Medulla oblongata (tissue), 1 donor: Measurements from ENCODE around the gene SSBP3.
A peak's percentile ranks its signal among the peaks of the same experiment; 100 is the strongest.
"Not testable (repeated sequence)": the region's sequence is repeated elsewhere in the genome, so short reads cannot be mapped to it uniquely, and the experiment has no call there.

Experiments
- DNase-seq: peaks from one replicate; pipeline ENCODE4 v3.0.0-alpha.2; 2015; ENCODE audit errors: extremely low spot score

The SSBP3 gene

DNA sequence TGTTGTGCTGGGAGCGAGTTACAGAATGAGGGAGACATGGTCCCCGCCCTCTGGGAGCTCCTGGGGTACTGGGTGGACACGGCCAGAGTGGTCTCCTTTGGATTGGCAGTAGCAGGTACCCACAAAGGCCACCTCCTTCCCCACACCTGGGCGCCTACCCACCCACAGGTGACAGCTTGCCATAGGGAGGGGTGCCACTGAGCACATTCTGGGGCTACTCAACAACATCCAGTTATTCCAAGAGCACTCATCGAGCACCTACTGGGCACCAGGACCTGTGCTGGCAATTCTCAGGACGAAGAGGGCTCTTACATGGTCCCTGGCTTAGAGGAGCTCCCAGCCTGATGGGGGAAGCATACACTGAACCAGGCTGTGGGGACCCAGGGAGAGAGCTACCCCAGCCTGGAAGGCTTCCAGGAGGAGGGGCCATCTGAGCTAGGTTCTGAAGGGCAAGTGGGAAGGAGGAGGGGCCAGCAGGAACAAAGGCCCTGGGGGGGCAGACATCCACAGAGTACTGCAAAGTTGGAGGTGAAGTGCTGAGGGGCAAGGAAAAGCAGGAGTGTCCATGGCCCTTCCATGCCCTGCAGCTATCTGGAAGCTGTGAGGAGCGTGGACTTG, 184.2 kb downstream of the SSBP3 start:
- DNase-seq = no peak

DNA sequence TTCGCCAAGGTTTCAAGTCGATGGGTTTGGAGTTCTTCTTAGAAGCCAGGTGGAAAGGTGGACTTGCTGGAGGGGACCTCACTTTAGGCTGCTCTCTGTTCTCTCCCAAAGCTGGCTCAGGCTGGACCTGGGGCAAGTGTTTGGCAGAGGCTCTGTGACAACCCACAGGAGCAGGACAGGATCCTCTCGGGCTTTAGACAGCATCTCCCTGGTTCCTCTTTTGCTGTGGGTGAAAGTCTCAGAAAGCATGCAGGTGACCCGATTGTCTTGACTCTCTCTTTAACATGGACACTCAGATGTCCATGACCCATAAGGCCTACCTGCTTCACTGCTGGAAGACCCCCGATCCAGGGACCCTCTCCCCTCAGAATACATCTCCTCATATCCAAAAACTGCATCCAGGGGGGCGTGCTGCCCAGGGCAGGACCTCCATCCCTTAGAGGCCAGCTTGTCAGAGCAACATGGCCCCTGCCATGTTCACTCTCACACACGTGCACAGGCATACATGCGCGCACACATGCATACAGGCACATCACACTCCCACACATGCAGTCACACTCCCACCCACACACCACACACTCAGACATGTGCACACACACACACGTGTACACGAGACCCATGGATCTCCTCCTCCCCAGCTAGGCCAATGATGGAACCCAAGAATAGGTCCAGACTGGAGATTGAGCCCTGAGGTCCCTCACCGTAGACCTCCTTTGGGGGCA, 184.9 kb downstream of the SSBP3 start:
- no peak for DNase-seq

DNA sequence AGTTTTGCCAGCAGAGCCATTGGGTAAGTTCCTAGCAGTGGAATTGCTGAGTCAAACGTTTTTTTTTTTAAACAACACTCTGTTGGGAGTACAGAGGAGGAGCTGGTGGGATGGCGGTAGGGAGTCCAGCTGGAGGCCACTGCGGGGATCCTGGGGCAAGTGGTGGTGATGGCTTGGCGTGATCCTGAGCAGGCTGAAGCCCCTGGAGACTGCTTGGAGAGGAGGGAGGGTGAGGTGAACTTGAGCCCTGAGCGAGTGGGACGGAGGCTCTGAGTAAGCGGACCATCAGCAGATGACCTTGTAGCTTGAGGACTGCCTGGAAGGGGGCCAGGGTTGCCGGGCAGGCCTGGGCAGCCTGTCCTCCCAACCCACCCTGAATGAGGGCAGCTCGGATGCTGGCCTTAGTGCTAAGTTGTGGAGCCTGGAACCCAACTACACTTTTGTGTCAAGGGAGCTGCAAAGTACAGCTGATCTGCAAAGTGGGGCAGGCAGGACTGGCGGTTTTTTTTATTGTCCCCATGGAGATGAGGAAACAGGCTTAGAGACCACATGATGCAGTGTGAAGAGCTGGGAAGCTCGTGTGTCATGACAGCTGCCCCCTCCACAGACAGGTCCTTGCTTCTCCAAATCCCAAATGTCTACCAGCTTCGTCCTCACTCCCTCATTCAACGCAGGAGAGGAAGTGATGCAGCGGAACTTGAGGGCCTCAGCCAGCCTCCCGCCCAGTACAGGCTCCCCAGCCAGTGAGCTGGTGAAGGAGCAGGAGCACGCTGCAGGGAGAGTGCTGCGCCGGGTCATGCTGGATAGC, 186.0 kb downstream of the SSBP3 start:
- DNase-seq = peak; percentile 71

DNA sequence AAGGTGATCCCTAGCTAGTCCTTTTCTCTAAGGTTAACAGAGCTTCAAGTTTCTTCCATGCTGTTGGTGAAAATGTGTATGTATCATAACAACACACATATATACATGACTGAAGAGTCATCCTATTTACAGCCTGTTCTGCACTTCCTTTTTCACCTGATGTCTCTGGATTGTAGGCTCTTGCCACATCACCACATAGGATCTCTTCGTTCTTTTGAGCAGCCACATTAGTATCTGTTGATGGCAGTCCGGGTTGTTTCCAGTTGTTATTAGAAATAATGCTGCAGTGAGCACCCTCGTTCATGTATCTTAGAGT, 186.5 kb downstream of the SSBP3 start:
- no peak for DNase-seq

DNA sequence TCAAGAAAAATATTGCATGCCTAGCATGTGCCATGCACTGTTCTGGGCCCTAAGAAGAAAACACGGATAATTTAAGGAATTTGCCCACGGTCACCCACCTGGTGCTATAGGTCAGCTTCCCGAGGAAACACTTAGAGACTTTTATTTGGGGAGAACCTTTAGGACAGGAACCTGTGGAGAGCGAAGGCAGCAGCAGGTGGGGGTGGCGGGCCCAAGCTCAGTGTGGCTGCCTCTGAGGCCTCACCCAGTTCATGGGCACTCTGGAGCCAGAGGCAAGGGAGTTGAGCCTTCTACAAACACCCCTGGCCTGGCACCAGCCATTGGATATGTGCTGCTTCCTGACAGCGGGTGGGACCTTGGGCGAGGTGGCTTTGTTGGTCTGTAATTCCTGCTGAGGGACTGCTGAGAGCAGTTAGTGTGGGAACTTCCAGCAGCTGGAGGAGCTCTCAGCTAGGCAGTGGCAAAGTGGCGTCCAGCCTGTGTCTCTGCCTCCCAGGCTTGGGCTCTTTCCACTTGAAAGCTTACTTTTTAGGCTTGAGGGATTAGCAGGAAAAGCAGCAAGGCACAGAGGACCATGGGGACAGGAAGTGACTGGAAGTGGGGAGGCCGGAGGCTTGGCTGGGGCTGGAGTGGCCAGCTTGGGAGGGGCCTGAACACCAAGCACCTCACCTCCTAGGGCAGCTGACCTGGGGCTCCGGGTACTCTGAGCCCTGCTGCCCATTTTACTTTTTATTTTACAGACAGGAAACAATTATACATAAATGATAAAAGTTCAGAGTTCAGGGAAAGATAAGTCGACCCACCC, 187.1 kb downstream of the SSBP3 start:
- peak; percentile 55 for DNase-seq

DNA sequence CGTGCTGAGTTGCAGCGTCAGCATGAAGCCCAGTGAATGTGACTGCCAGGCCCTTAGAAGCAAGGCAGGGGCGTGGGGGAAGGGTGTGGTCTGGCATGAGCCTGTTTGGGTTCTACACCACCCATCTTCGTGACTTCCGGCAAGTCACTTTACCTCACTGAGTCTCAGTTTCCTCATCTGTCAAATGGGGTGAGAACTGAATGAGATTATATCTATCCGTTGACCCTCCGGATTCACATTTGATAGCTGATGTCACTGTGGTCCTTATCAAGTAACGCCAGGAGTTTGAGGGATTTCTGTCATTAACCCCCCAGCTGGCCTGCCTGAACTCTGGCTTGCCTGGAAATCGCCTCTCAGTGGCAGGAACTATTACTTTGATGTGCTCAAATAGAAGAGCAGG, 190.7 kb downstream of the SSBP3 start:
- no peak for DNase-seq

DNA sequence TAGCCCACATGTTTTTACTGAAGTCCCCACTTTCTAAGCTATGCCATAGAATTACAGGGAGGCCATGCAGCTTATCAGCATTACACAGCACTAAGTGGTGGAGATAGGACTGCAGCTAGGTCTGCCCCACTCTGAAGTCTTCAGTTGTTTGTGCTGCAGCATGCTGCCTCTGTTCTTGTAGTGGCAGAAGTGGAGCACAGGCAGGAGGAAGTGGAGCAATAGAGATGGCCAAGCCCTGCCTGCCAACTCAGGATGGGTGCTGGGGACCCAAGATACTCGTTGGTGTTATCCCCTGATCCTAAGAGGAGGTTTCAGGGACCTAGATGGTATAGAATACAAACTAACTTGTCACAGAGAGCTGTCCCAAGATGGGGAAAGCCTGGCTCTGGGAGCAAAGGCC, 193.3 kb downstream of the SSBP3 start:
- DNase-seq = no peak

DNA sequence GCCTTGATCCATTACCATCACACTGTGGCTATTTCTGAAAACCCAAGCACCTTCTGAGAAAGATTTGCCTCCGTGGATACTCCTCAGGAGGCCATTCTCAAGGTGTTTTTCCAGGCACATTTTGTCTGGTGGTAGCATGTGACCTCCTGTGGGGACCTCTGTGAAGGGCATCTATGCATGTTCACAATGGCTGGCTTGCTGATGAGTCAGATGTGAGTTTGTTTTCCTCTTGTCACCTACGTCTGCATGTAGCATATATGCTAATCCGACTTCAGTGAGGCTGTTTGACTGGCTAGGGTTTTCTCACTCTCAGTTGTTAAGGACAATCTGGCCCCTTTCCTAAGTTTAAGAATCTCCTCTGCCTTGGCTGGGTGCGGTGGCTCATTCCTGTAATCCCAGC, 198.3 kb downstream of the SSBP3 start:
- not testable (repeated sequence) for DNase-seq

DNA sequence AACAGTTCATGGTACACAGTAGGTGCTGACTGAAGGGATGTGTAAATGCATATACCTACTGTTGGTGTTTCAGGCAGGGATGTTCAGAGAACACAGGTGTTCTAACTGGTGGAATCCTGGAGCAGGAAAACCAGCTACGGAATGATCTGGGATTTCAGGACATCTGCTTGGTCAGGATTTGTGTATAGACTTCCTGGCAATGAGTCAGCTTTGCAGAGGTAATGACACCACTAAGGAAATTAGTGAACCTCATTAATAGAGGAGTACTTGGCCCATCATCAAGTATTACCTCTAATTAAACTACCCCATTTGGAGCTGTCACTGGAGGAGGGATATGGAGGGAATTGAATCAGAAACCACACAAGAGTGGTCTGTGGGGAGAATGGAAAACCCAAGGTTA, 198.9 kb downstream of the SSBP3 start:
- no peak for DNase-seq

DNA sequence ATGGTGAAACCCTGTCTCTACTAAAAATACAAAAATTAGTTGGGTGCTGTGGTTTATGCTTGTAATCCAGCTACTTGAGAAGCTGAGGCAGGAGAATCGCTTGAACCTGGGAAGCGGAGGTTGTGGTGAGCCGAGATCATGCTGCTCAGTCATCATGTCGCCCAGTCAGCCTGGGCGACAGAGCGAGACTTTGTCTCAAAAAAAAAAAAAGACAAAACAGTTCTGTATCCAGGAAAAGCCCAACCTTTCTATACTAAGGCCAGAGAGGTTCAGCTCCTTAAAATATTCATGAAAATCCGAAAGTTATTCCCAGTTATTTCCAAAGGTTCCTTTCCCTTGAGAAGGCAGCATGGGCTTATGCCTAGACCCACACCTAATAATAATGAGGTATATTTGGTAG, 202.0 kb downstream of the SSBP3 start:
- no peak for DNase-seq

DNA sequence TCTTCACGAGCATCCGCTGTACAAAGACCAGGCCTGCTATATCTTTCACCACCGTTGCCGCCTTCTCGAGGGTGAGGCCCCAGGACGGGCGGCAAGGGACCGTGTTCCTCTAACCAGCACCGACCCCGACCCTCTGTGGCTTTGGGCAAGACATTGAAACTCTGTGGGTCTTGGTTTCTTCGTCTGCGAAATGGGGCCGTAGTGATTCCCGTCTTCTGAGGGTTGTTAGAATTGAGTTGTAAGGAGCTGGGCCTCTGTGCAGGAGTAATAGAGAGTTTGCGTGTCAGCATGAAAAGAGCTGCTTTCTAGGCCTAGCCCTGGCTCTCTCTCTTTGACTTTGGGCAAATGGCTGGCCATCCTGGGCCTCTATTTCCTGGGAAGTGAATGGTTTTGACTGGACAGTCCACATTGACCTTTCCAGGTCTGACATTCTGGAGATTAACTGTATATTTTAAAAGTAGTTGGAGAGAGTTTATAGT, 205.6 kb downstream of the SSBP3 start:
- DNase-seq = no peak

DNA sequence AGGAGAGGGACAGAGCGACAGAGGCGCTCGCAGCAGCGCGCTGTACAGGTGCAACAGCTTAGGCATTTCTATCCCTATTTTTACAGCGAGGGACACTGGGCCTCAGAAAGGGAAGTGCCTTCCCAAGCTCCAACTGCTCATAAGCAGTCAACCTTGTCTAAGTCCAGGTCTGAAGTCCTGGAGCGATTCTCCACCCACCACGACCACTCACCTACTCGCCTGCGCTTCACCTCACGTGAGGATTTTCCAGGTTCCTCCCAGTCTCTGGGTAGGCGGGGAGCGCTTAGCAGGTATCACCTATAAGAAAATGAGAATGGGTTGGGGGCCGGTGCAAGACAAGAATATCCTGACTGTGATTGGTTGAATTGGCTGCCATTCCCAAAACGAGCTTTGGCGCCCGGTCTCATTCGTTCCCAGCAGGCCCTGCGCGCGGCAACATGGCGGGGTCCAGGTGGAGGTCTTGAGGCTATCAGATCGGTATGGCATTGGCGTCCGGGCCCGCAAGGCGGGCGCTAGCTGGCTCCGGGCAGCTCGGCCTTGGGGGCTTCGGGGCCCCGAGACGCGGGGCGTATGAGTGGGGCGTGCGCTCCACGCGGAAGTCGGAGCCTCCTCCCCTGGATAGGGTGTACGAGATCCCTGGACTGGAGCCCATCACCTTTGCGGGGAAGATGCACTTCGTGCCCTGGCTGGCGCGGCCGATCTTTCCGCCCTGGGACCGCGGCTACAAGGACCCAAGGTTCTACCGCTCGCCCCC, 206.3 kb downstream of the SSBP3 start, which contains the start of the genes CYB5RL and MRPL37:
Gene CYB5RL, minus strand, starts transcription at position 266 of the 754 bp plus-strand sequence. CDS start 4,414 bp downstream, outside the sequence.
Gene MRPL37, plus strand, starts transcription at position 403 of the 754 bp plus-strand sequence. Its CDS starts 77 bp downstream, at position 480.
- peak; percentile 96 for DNase-seq

DNA sequence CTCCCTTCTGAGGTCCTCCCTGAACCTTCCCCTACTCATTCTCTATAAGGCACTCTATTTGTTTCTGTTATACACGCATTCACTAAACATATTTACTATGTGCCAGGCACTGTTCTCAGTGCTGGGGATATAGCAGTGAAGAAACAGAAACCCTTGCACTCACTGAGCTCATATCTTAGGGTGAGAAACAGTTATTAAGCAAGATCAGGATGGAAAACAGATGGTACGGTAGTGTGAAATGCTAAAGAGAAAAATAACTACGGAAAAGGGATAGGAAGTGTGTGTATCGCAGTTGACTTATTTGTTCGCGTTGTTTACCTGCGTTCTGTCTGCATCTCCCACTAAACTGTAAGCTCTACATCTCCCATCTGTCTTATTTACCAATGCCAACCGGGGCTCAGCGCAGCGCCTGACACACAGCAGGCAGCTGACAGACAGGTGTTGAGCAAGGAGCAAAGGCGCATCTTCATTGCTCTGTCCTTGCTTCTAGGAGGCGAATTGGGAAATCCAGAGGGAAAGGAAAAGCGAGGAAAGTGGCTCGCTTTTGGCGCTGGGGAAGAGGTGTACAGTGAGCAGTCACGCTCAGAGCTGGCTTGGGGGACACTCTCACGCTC, 206.9 kb downstream of the SSBP3 start:
- peak; percentile 9 for DNase-seq

DNA sequence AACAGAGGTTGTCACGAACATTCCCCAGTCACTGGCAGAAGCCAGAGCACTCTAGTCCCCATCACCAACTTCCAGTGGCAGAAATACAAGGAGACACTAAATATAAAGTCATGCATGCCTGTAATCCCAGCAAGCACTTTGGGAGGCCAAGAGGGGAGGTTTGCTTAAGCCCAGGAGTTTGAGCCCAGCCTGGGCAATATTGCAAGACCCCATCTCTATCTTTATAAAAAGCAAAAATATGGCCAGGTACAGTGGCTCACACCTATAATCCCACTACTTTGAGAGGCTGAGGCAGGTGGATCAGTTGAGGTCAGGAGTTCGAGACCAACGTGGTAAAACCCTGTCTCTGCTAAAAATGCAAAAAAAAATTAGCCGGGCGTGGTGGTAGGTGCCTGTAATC, 212.7 kb downstream of the SSBP3 start:
- DNase-seq = no peak

DNA sequence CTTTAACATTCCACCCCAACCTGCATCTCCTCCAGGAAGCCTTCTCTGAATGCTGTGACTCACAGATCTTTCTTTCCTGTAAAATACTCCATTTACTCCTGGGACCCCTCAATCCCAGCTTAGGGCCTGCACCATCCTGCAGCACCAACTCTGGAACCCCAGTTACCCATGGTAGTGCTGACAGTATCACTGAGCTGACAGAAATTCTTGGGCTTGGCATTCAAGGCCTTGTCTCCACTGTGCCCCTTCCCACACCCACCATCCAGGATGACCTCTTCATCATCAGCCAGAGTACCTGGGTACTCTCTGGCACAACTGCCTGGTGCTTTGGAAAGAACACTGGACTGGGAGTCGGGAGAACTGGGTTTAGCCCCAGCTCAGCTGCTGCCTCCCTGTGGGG, 214.7 kb downstream of the SSBP3 start:
- DNase-seq = no peak

DNA sequence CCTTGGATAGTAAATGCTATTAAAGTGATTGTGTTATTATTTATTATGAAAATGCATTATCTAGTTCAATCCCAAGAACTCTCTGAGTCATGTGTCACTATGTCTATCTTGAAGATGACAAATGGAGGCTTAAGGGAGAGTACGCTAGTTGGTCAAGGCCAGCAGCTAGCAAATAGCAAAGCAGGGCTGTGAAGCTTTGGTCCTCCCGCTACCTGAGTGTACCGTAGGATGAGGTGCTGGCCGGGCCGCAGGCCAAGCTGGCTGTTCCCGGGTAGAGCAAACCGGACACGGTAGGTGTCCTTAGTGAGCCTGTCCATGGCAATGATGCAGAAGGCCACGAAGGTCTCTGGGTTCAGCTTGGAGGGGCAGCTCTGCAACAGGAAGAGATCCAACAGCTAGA, 215.7 kb downstream of the SSBP3 start:
- DNase-seq = no peak

DNA sequence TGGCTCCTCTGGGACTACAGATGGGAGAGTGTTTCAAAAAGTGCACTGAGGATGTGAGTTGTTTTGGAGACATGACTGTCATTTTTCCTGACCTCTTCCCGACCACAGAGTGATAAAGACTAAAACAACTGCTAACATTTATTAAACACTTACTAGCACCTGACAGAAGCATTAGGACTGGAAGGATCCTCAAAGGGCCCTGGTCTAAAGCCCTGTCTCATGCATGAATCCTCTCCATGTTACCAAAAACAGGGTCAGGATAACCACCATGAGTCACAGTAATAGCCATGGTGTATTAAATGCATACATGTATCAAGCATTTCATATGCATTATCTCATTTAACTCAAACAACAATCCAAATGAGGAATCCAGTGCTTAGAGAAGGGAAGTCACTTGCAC, 217.9 kb downstream of the SSBP3 start:
- no peak for DNase-seq

DNA sequence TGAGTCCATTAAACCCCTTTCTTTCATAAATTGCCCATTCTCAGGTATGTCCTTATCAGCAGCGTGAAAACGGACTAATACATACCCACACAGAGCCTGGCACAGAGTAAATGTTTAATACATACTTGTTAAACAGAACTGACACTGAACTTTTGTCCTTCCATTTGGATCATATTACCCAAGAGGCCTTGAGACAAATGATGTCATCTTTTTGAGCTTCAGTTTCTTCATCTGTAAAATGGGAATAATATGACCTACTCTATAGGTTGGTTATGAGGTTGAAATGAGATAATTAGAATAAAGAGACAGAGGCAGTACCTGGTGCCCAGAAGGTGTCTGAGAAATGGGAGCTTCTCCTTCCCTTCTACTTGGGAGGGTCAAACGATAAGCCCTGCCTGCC, 220.1 kb downstream of the SSBP3 start:
- DNase-seq = no peak

DNA sequence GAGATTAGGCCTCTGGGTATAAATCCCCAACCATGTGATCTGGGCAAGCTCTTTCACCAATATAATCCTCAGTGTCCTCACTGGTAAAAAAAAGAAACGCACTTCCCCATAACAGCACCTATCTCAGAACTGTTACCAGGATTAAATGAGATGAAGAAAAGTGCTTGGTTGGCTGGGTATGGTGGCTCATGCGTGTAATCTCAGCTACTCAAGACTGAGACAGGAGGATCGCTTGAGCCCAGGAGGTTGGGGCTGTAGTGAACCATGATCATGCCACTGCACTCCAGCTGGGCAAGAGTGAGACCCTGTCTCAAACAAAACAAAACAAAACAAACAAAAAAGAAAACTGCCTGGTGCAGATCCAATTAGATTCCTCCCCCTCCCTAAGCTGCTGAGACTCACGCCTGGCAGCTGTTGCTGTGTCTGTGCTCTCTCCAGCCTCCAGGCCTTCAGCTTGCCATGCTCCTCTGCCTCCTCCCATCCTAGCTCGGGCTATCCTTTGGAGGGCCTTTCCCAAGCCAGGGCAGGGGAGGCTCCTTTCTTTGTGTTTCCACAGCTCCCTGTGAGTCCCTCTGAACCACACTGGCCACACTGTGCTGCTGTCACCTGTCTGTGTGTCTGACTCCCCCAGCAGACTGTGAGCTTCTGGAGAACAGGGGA, 225.4 kb downstream of the SSBP3 start:
- DNase-seq = no peak
